Keratinocyte (primary cell): Measurements from ENCODE around the gene HTR2B. TPM values are rescaled to one million over a fixed set of nuclear protein-coding genes. Genes with fewer than 3 reads are reported as not detected.

Experiments
- DNase-seq: peaks from one replicate; pipeline ENCODE4 v3.0.0-alpha.2; 2011; ENCODE audit warnings: low read depth, missing footprints, low spot score
- FAIRE-seq: peaks from 2 replicates; lab custom pipeline; 2011; peaks lifted over from hg19 to GRCh38; lab: Jason Lieb, UNC
- H2AFZ ChIP-seq: 2 replicates; pipeline ENCODE4 v1.6.0; 2012; ENCODE audit warnings: low read length, control low read depth, inconsistent platforms; ENCODE audit not compliant: control insufficient read depth
- H3K27ac ChIP-seq: 2 replicates; pipeline ENCODE4 v1.5.1; 2011; ENCODE audit warnings: low read length; ENCODE audit not compliant: control insufficient read depth, insufficient read depth
- H3K27me3 ChIP-seq: 3 replicates; pipeline ENCODE4 v1.6.0; 2011; ENCODE audit warnings: low read length; ENCODE audit not compliant: control insufficient read depth, insufficient read depth; ENCODE audit errors: extremely low read depth
- H3K36me3 ChIP-seq, 2 experiments: 2 replicates in 1 of 2; 3 replicates in 1 of 2; pipeline ENCODE4 v1.5.1; 2011; ENCODE audit warnings: low read length in 2 of 2, mild to moderate bottlenecking in 1 of 2; ENCODE audit not compliant: control insufficient read depth in 2 of 2, insufficient read depth in 2 of 2; ENCODE audit errors: extremely low read depth in 1 of 2
- H3K4me1 ChIP-seq: 3 replicates; pipeline ENCODE4 v1.5.1; 2011; ENCODE audit warnings: low read length; ENCODE audit not compliant: control insufficient read depth, insufficient read depth; ENCODE audit errors: extremely low read depth
- H3K4me2 ChIP-seq: 3 replicates; pipeline ENCODE4 v1.6.0; 2011; ENCODE audit warnings: low read depth, low read length; ENCODE audit not compliant: control insufficient read depth, insufficient read depth; ENCODE audit errors: extremely low read depth
- H3K4me3 ChIP-seq, 3 experiments: fragments of 200-600 bp in 1 of 3; sonication (generic) in 1 of 3; 2 replicates in 2 of 3; 3 replicates in 1 of 3; pipeline ENCODE4 v1.5.1; 2011 to 2016; ENCODE audit warnings: low read length in 3 of 3, mild to moderate bottlenecking in 3 of 3, control low read depth in 2 of 3, inconsistent platforms in 1 of 3, low read depth in 1 of 3, mixed read lengths in 1 of 3, mixed run types in 1 of 3, moderate library complexity in 1 of 3; ENCODE audit not compliant: control insufficient read depth in 2 of 3, insufficient read depth in 2 of 3; ENCODE audit errors: extremely low read depth in 1 of 3
- H3K79me2 ChIP-seq: 2 replicates; pipeline ENCODE4 v1.6.0; 2012; ENCODE audit warnings: low read length; ENCODE audit not compliant: control insufficient read depth, insufficient read depth
- H3K9ac ChIP-seq: 3 replicates; pipeline ENCODE4 v1.6.0; 2011; ENCODE audit warnings: low read length; ENCODE audit not compliant: control insufficient read depth, insufficient read depth; ENCODE audit errors: extremely low read depth
- H3K9me1 ChIP-seq: 3 replicates; pipeline ENCODE4 v1.6.0; 2011; ENCODE audit warnings: low read length; ENCODE audit not compliant: control insufficient read depth, insufficient read depth; ENCODE audit errors: extremely low read depth
- H3K9me3 ChIP-seq: 2 replicates; pipeline ENCODE4 v1.5.1; 2012; ENCODE audit warnings: low read depth, low read length; ENCODE audit not compliant: control insufficient read depth
- H4K20me1 ChIP-seq: 3 replicates; pipeline ENCODE4 v1.6.0; 2011; ENCODE audit warnings: low read length; ENCODE audit not compliant: control insufficient read depth, insufficient read depth; ENCODE audit errors: extremely low read depth
- CTCF ChIP-seq, 3 experiments: IDR thresholded peaks in 1 of 3; conservative IDR thresholded peaks in 1 of 3; optimal IDR thresholded peaks in 1 of 3; 2 replicates in 2 of 3; 3 replicates in 1 of 3; pipeline versions ENCODE3 to v1.5.1; 2011; ENCODE audit warnings: low read length in 3 of 3, mild to moderate bottlenecking in 3 of 3, moderate library complexity in 2 of 3, control low read depth in 1 of 3, inconsistent platforms in 1 of 3; ENCODE audit not compliant: insufficient read depth in 2 of 3; ENCODE audit errors: extremely low read depth in 1 of 3
- EZH2 ChIP-seq: IDR thresholded peaks from one replicate; pipeline ENCODE4 v1.6.1; 2012; ENCODE audit warnings: inconsistent platforms, mild to moderate bottlenecking, low read length, moderate library complexity
- dilution Hi-C: fragments of 300-500 bp; cut with MboI; formaldehyde crosslinking; loops from one replicate; pipeline ENCODE4 v1.7.0; 2020; ENCODE audit warnings: low sequenced_read_pairs; ENCODE audit not compliant: extremely low pct_ligation_motif_present
- polyA plus RNA-seq, 5 experiments: library from polyadenylated mRNA; depleted of rRNA in 3 of 5; stranded (reverse) in 3 of 5; stranded (forward) in 1 of 5; unstranded in 1 of 5; fragments of >200 nt; gene quantifications; 1 replicate in 1 of 5; 2 replicates in 3 of 5; 3 replicates in 1 of 5; pipeline versions ENCODE4 v1.2.1 to v1.2.3, GENCODE V29; 2011 to 2012; ENCODE audit warnings: missing spikeins in 2 of 5, low read depth in 1 of 5, low replicate concordance in 1 of 5

The HTR2B gene
- polyA plus RNA-seq, 1 donor (not counting 4 experiments of a cell fraction or from before 2014, with no cell fraction given), result not detected

- no peak overlapping the region for H3K4me3 ChIP-seq
- no peaks in the 10 kb centered on the region for H4K20me1 ChIP-seq
- DNase-seq (no peak), FAIRE-seq (no peak)
- no peaks in the 10 kb centered on the region for H3K36me3 ChIP-seq
- no peak overlapping the region for H2AFZ ChIP-seq
- H3K4me2 ChIP-seq, result no peak overlapping the region
- H3K27ac ChIP-seq, result no peak overlapping the region
- dilution Hi-C loops, result no loop called here
- peaks cover 7% of the 10 kb centered on the region for H3K4me1 ChIP-seq
- H3K79me2 ChIP-seq, result peaks cover 2% of the 10 kb centered on the region
- TF ChIP-seq CTCF (optimal IDR thresholded peaks at IDR 0.05 in 1 of 3, IDR thresholded peaks at IDR 0.05 in 1 of 3, conservative IDR thresholded peaks at IDR 0.05 in 1 of 3; ENCODE audit: extremely low read depth in 1 of 3, insufficient read depth in 2 of 3, low read length in 3 of 3), result no peak
- no peak for TF ChIP-seq EZH2
- H3K9me3 ChIP-seq, result no peaks in the 10 kb centered on the region
- H3K9ac ChIP-seq, result no peak overlapping the region
- no peaks in the 10 kb centered on the region for H3K27me3 ChIP-seq
- H3K9me1 ChIP-seq, result no peaks in the 10 kb centered on the region
These were observed 2.6 kb upstream of the HTR2B start for GRCh38 chr2:231127480-231127879.

GRCh38 chr2:231126123-231126522 is 1.3 kb upstream of the HTR2B start:
- Histone ChIP-seq H3K27me3 (no peaks in the 10 kb centered on the region), H3K4me3 (no peak overlapping the region), H3K4me2 (no peak overlapping the region), H3K27ac (no peak overlapping the region), H4K20me1 (no peaks in the 10 kb centered on the region), H3K36me3 (no peaks in the 10 kb centered on the region), H3K79me2 (peaks cover 2% of the 10 kb centered on the region), H3K4me1 (peaks cover 7% of the 10 kb centered on the region), H3K9me1 (no peaks in the 10 kb centered on the region), H3K9ac (no peak overlapping the region), H3K9me3 (no peaks in the 10 kb centered on the region), H2AFZ (no peak overlapping the region)
- TF ChIP-seq CTCF (optimal IDR thresholded peaks at IDR 0.05 in 1 of 3, IDR thresholded peaks at IDR 0.05 in 1 of 3, conservative IDR thresholded peaks at IDR 0.05 in 1 of 3; ENCODE audit: extremely low read depth in 1 of 3, insufficient read depth in 2 of 3, low read length in 3 of 3) (no peak), EZH2 (no peak)
- FAIRE-seq, result no peak
- no peak for DNase-seq
- dilution Hi-C loops, result no loop called here
